Ishikawa (cell line): ENCODE results near the gene PER2.

Experiments
- CEBPB ChIP-seq: IDR thresholded peaks from 2 replicates; pipeline ENCODE4 v1.6.1; 2012
- CREB1 ChIP-seq: IDR thresholded peaks from 2 replicates; pipeline ENCODE4 v1.6.1; 2012; ENCODE audit warnings: low read depth
- EGR1 ChIP-seq: IDR thresholded peaks from 2 replicates; pipeline ENCODE4 v1.6.1; 2012
- EP300 ChIP-seq: IDR thresholded peaks from 2 replicates; pipeline ENCODE4 v1.6.1; 2012; ENCODE audit warnings: borderline replicate concordance
- FOXM1 ChIP-seq: IDR thresholded peaks from 2 replicates; pipeline ENCODE4 v1.6.1; 2012; ENCODE audit warnings: low read depth, borderline replicate concordance
- MAX ChIP-seq: IDR thresholded peaks from 2 replicates; pipeline ENCODE4 v1.6.1; 2012
- NFIC ChIP-seq: IDR thresholded peaks from 2 replicates; pipeline ENCODE4 v1.6.1; 2012
- RAD21 ChIP-seq: IDR thresholded peaks from 2 replicates; pipeline ENCODE4 v1.6.1; 2012; ENCODE audit warnings: low read depth
- REST ChIP-seq: IDR thresholded peaks from 2 replicates; pipeline ENCODE4 v1.6.1; 2012; ENCODE audit warnings: low read depth, mild to moderate bottlenecking
- TAF1 ChIP-seq: IDR thresholded peaks from 2 replicates; pipeline ENCODE4 v1.6.1; 2012; ENCODE audit warnings: low read depth, mild to moderate bottlenecking
- TCF12 ChIP-seq: IDR thresholded peaks from 2 replicates; pipeline ENCODE4 v1.6.1; 2012; ENCODE audit warnings: low read depth
- TEAD4 ChIP-seq: IDR thresholded peaks from 2 replicates; pipeline ENCODE4 v1.6.1; 2012
- USF1 ChIP-seq: IDR thresholded peaks from 2 replicates; pipeline ENCODE4 v1.6.1; 2012
- YY1 ChIP-seq: IDR thresholded peaks from 2 replicates; pipeline ENCODE4 v1.6.1; 2012; ENCODE audit warnings: low read depth
- ZBTB7A ChIP-seq: IDR thresholded peaks from 2 replicates; pipeline ENCODE4 v1.6.1; 2012; ENCODE audit warnings: low read depth

Gene PER2

GRCh38 chr2:238284802-238285515, 3.5 kb downstream of the PER2 start:
- no peak for TF ChIP-seq EP300
- no peak for TF ChIP-seq RAD21
- no peak for TF ChIP-seq FOXM1
- no peak for TF ChIP-seq REST
- TF ChIP-seq TCF12 = no peak
- no peak for TF ChIP-seq MAX
- no peak for TF ChIP-seq TAF1
- TF ChIP-seq YY1 = no peak
- TF ChIP-seq TEAD4 = no peak
- no peak for TF ChIP-seq USF1
- TF ChIP-seq EGR1 = no peak
- no peak for TF ChIP-seq CREB1
- TF ChIP-seq CEBPB = no peak

GRCh38 chr2:238282861-238283738, 5.3 kb downstream of the PER2 start:
- TF ChIP-seq TEAD4 (no peak), MAX (no peak), TCF12 (no peak), CEBPB (no peak), EGR1 (no peak), TAF1 (no peak), FOXM1 (no peak), RAD21 (no peak), NFIC (no peak), EP300 (no peak), CREB1 (no peak), ZBTB7A (no peak), YY1 (no peak), REST (no peak), USF1 (no peak)

- TF ChIP-seq USF1 = no peak
- no peak for TF ChIP-seq EGR1
- no peak for TF ChIP-seq YY1
- TF ChIP-seq EP300 = no peak
- TF ChIP-seq TCF12 = no peak
- TF ChIP-seq REST = no peak
- no peak for TF ChIP-seq NFIC
- no peak for TF ChIP-seq RAD21
- TF ChIP-seq CREB1 = no peak
- no peak for TF ChIP-seq MAX
- TF ChIP-seq ZBTB7A = no peak
- TF ChIP-seq TEAD4 = no peak
- no peak for TF ChIP-seq CEBPB
- no peak for TF ChIP-seq FOXM1
- TF ChIP-seq TAF1 = no peak
Measured at GRCh38 chr2:238281826-238282480, 6.5 kb downstream of the PER2 start.
